Activated CD8-positive, alpha-beta memory T cell treated with anti-CD3 and anti-CD28 coated beads for 24 hours (primary cell): ENCODE data around the gene FRMD5.

Source experiments
- DNase-seq: peaks from one replicate; pipeline ENCODE4 v3.0.0-alpha.2; 2020

The FRMD5 gene

DNA sequence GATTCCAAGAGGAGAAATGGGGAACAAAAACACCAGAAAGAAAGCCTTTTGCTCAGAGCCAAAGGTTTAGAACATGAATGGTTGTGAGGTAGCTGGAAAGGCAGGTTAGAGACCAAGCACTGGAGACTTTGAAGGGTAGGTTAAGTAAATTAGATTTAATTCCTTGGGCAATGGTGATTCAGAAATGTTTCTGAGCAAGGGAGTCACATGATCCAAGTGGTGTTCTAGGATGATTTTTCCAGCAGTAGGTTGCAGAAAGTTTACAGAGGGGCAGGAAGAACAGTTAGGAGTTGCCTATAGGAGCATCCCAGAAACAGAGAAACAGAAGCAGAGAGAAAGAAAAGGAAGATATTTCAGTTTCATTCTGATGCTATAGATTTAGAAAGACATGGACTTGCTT lies 228.4 kb downstream of the FRMD5 start:
- DNase-seq: no peak

DNA sequence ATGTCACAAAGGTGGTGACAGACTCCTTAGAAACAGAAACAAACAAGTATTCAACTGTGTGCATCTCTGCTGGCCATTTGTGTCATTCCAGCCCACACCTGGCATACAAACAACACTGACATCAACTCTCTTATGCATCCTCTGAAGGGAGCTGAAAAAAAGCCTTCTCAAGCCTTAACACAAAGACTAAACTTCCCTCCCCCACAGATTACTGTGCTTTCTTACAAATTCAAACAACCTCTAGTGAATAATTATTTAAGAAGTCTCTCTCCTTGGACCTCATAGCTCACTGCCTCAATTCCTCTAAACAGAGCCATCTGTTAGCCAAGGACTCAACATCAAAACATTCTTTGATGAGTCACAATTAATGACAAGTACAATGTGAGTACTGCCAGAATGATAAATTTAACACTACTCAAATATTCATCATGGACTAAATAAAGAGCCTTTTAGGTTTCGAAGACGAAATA lies 236.2 kb downstream of the FRMD5 start:
- DNase-seq: no peak

DNA sequence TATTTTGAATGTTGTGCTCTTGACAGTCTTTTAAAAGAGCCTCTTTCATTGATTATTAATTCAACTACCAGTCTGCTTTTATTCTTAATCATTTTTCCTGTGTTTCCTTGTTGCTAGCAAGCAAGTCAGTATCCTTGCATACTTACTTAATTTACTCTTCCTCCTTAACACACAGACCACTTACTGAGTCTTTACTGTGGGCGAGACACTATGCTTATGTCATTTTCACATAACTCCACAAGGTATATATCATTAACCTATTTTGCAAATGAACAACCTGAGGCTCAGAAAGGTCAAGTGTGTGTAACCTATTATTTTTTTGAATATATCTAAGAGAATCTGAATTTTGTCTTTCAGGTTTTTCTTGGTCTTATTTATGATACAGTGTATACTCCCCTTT lies 237.3 kb downstream of the FRMD5 start:
- DNase-seq: no peak

DNA sequence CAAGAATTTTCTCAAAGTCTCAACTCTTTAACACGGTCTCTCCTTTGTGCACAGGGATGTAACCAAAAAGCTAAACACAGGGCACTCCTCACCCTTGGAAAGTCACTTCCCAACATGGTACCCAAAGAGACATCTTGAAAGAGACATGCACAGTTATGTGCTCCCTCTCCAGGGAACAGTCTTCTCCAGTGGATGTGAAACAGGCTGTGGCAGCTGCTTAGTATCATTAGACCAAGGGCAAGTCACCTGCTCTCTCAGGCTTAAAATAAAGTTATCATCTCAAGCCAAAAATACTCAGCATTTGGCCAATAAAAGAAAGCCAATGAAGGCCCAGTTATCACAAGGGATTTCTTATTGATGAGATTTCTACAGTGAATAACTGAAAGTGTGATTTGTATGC lies 239.9 kb downstream of the FRMD5 start:
- DNase-seq: no peak

DNA sequence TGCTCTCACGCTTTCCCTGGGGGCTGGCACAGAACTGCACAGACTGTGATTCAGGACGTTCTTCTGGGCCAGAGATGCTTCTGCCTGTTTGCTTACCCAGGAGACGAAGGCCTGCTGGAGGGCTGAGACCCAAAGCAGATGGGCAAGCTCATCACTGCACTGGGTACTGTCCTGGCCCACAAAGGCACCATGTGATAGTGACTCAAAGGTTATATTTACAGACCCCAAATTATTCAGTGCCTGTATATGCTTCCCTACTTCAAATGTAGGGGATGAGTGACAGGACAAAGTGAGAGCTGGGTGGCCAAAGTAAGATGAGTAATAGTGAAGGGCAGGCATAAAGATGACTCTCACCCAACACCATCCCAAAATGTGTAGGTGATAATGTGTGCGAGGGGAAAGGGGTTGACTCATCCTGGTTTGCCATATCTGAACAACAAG lies 240.9 kb downstream of the FRMD5 start:
- no peak for DNase-seq

DNA sequence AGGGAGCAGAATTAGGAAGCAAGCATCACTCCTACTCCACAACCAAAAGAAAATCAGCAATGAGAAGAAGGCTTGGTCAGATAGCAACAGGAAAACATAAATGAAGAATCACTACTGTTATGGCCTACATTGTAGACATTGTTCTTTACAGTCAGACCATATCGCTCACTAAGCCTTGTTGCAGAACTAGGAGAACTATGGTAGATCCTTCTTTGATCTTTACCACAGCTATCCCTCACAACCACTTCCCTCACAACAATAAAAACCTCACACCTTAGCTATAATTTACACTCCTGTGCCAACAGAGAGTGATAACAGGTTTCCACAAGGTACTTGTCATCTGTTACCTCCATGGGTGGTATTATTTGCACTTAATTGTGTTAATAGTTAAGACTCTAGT lies 241.7 kb downstream of the FRMD5 start:
- no peak for DNase-seq

DNA sequence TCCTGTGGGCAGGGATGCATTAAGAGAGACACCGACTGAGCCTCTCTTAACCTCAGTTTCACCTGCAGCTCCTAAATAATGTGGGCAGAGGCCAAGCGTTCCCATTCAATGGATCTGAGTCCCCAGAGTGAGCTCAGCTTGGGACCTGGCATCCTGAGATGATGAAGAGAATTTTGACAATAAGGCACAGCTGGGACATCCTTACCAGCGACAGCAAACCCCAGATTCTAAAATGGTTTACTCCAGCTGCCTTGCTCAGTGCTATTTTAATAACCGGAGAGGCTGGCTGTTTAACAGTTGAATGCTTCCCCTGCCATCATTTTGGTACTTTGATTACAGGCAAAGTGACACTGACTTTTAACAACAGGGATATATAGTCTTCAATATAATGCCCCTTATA lies 244.5 kb downstream of the FRMD5 start:
- no peak for DNase-seq

DNA sequence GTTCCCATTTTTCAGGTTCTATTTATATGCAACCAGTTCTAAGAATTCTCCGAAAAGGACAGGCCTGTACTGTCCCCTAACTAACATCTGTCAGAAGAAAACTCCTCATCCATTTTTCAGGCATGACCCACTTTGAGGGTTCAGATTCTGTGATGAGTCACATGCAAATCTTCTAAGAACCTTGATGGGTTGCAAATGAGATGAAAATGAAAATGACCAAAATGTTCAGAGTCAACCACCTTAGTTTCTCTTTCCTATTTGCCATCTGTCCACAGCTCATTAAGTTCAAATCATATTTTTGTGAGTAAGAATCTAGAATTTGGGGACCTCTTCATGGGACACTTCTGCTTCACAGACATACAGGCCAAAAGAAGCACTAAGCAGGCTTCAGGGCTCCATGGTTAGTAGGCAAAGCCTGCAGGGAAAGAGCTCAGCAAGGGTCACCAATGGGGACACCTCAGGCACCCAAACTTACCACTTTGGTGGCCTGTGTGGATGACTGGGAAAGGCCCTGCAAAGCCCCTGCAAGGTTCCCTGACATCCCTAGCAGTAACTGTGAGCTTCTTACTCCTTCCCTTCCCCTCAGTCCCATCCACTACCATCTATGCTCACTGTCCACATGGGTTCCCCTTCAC lies 246.3 kb downstream of the FRMD5 start:
- DNase-seq: no peak

DNA sequence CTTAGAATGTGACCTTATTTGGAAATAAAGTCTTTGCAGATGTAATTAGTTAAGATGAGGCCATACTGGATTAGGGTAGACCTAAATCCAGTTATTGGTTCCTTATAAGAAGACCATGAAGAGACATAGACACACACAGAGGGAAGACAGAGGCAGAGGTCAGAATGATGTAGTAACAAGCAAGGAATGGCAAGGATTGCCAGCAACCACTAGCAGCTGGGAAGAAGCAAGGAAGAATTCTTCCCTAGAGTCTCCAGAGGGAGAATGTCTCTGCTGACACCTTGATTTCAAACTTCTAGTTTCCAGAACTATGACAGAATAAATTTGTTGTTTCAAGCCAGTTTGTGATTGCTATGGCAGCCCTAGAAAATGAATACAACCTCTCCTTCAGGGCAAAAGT lies 251.6 kb downstream of the FRMD5 start:
- DNase-seq: no peak

DNA sequence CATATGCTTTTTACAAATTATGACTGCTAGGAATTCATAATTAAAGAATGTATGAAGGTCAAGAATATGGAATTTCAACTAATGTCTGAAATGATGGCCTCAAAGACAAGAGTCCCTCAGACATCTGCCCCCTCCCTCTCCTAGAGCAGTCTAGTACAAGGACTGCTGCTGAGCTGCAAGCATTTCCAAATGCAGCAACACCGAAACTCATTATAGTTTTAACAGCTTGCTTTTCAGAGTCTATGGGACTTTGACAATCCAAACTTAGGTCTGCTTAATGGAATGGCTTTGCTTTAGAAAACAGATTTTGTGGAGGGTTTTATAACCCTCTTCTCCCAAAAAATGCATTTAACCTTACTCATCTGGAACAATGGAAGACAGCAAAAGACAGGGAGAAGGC lies 252.9 kb downstream of the FRMD5 start:
- no peak for DNase-seq

DNA sequence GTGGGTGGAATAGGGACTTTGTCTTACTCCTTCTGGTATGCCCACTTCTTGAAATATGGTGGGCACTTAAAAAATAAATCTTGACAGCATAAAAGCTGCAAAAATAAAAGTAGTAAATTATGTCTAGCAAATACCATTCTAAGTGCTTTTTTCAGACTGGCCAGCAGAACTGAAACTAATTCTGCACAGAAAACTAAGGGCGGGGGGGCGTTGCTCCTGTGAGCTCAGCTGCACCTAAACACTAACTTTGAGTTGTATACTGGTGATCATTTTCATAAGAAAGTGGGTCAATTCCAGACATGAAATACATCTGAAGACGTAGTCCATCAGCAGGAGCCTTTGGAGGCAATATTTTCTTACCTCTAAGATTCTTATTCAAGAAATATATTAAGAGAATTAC lies 253.5 kb downstream of the FRMD5 start:
- no peak for DNase-seq

DNA sequence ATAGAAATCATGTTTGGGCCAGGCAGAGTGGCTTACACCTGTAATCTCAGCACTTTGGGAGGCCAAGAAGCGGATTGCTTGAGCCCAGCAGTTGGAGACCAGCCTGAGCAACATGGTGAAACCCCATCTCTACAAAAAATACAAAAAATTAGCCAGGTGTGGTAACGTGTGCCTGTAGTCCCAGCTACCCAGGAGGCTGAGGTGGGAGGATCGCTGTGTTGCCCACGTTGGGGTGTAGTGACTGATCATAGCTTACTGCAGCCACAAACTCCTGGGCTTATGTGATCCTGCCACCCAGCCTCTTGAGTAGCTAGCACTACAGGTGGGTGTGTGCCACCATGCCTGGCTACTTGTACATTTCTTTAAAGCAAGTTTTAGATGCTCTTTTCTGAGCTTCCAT lies 254.0 kb downstream of the FRMD5 start:
- no peak for DNase-seq

DNA sequence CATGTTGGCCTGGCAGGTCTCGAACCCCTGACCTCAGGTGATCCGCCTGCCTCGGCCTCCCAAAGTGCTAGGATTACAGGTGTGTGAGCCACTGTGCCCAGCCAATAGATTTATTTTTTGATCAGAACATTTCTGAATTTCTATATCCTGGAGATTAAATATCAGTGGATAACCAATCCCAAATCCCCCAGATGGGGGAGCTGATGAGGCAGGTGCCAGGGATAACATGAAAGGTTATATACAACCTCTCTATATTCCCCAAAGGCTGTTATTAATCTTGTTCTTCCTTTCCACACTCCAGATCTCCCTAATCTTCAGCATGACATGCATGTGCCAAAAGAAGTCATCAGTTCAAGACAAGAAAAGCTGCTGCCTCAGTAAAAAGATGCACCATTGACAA lies 256.0 kb downstream of the FRMD5 start:
- DNase-seq: no peak

DNA sequence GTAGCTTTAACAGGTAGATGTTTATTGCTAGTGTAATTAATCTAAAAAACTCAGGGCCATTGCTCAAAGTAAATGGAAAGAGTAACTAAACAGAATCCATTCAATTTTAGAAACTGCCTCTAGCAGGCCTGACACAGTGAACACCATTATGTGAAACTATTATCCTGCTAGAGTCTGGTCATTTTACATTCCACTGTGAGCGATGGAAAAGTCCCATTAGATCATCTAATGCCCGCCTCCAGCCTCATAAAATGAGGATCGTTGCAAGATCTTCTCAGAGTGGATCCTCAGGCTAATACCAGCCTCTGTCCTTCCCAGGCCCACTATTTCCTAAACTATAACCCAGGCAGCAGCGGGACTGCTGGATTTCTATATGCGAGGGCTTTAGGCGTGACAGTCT lies 260.6 kb downstream of the FRMD5 start:
- DNase-seq: no peak

DNA sequence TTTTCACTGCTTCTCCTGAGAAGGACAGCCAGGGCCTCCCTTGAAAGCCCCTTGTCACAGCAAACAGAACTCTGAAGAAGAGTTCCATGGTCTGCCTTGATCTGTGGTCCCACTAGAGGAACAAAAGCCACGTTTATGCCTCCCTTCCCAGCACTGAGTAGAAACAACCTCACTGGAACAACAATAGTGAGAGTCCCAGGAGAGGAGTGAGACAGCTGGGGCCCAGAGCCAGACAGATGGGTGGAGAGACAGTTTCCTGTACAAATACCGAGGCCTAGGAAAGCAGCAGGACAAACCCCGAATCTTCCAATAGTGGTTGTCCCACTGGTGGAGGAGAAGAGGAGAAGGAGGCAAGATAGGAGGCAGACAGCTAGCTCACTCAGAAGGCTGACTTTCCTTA lies 262.2 kb downstream of the FRMD5 start:
- DNase-seq: no peak

DNA sequence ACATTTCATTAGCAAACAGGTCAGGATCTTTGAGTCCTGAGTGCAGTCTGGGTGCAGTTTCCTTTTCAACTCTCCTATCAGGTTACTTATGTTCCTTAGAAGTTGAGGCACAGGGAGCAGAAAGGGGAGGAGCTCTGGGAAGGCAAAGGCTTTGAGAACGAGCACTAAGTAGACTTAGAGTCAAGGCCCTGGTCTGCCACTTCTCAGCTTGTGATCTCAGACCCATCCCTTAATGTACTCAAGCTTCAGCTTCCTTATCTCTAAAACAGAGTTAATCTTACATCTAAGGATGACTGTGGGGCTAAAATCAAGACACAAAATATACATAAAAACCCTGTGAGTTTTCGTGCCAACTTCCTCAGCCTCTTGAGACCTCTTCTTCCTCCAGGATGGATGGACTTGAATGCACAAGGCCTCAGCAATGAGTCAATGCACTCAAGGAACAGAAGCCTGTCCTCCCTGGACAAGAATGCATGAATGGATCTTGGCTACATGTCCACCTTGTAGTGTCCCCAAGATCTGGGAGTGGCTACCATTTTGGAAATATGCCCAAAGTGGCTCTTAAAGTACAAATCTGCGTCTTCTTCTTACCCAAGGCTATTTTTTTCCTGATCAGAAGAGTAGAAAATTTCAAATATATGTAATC lies 263.2 kb downstream of the FRMD5 start:
- no peak for DNase-seq

DNA sequence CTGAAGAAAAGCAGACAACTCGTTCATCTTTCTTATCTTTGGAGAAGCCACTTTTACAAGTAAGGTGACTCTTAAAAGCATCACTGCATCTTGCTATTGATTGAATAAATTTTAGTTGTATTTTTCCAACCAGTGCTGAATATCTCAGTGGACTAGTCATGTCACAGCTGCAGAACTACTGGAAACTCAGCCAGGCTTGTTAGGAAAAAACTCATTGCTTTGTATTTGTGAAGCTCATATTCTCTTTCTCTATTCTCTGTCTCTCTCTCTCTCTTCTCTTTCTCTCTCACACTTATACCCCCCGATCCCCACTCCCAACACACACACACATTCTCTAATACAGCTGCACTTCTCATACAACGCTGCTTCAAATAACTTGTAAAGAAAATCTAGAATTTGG lies 264.0 kb downstream of the FRMD5 start:
- no peak for DNase-seq

DNA sequence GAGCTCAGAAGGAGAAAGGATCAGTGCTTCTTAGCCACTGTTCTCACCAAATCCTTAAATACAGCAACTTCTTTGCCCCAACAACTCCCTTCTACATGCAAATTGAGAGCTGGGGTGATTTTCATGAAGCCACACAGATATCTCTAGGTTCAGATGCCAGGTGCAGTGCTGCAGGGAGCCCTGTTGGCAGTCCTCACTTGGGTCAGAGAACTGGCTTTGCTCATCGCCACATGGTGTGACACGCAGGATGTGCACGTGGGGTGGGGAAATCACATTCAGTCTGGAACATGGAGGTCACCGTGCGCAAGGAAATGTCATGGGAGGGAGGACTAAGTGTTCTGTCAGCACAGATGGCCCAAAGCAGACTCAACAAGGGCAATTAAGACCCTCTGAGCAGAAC lies 264.5 kb downstream of the FRMD5 start:
- DNase-seq: no peak

DNA sequence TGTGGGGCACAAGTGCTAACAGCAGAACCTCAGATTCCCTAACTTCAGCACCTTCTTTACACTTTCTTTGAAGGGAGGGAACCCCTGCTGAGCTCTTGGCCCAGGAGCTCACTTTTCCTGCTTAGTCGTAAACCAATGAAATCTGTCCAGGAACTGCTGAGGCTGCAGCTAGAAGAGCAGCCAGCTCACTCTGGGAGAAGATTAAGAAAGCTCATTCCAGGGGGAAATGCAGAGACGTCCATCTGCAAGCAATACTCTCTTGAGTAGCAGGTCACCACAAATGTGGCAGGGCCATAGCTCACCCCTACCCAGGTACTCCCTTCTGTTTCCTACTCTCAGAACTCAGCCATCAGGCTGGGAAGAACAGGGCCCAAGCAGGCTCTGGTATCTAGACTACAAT lies 265.0 kb downstream of the FRMD5 start:
- DNase-seq: no peak

DNA sequence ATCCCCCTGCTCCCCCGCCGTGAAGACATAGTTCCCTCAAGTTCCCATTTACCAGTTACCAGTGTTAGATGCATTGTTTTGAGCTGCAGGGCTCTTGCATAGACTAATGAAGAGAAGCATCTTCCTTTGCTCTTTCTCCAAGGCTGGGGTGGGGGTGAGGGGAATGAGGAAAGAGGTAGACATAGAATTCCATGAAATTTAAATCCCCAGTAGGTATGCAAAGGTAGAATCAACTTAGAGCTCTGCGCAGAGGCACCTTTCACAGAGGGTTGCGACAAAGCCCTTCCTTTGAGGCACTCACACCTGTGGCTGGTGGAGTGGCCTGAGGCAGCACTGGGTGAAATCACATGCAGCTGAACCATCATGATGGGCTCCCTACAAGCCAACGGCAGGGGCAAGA lies 266.9 kb downstream of the FRMD5 start:
- no peak for DNase-seq

DNA sequence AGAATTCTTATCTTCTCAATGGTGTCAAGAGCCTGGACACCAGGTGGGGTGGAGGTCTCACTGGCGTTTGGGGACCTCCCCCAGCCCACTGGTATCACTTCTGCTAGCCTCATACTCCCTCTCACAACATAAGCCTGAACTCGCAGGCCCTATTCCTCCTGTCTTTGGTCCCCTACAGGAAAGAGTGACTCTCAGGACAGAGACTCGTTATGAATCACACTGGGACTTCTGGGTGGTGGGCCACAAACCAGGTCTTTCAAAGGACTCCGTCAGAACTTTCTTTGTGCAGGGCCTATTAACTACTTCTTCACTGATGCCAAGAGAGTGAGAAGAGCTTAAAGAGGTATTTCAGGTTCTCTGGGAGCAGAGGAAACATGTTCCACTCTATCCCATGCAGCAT lies 267.9 kb downstream of the FRMD5 start:
- no peak for DNase-seq

DNA sequence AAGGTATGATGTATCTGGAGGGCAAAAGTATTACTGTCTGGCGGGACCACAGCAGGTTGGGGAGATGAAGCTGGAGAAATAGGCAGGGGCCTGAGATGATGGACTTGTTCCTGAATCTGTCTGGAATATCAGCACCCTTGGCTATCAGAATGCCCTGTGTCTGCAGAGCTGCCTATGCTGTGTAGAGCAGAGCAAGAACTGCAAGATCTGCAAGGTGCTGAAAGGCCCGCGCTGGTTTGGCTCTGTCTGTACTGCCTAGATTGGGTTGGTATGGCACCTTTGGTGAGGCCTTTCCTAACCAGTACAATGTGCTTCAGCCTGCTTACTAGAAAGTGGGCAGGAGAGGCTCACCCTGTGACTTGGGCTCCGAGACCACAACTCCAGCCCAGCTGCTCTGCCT lies 271.5 kb downstream of the FRMD5 start:
- DNase-seq: no peak

DNA sequence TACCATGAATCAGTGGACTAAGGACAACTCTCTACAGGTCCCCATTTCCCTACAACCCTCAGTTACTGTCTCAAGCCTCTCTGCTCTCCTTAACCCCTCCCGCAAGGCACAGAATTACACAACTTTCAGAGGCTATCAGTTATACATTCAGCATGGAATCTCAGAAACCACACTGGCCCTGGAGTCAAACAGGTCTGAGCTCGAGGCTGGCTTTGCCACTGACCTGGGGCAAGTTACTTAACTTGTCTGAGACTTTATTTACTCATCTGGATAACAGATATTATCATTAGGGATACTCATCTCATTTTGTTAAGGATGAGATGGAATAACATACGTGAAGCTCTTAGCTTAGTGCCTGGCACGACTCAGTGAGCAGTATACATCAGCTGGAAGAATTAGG lies 273.1 kb downstream of the FRMD5 start:
- DNase-seq: no peak

DNA sequence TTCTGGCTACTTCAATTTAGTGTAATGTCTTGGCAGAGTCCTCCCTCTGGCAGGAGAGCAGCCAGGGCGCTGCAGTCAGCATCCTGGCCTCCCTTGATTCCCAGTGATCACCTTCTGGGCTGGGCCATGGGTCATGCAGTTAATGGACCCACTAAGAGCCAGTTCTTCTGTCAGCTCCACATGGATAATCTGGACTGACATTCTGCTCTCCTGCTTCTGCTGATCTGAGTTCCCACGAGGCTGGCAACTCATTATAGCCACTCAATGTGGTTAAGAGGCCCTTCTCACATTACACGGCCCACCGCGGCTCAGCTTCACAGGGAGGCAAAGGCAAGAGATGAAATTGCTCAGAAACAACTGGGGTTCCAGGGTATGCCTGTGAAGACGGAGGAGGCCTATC lies 274.3 kb downstream of the FRMD5 start:
- no peak for DNase-seq

DNA sequence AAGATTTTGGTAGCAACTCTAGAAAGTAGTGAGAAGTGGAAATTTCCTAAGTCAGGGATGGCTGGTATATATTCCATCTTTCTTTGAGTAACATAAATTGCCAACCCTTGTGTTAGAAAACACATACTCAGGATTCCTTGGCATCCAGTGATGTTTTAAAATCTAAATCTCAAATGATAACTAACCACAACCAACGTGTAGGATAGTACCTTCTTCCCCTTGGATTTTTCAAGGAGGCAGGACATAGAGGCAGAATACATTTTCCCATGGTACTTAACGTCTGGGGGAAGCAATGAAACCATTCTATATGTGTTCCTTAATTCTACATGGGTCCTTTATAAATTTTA lies 274.8 kb downstream of the FRMD5 start:
- DNase-seq: no peak
